Colon (tissue), 2 donors: ENCODE data around the gene TEK.
"Not testable (repeated sequence)": the region's sequence is repeated elsewhere in the genome, so short reads cannot be mapped to it uniquely, and the experiment has no call there.

Source experiments
- FAIRE-seq: peaks from 2 replicates; lab custom pipeline; 2012; peaks lifted over from hg19 to GRCh38; lab: Jason Lieb, UNC
- donor health status: control.
- donor health status: control.

The TEK gene

DNA sequence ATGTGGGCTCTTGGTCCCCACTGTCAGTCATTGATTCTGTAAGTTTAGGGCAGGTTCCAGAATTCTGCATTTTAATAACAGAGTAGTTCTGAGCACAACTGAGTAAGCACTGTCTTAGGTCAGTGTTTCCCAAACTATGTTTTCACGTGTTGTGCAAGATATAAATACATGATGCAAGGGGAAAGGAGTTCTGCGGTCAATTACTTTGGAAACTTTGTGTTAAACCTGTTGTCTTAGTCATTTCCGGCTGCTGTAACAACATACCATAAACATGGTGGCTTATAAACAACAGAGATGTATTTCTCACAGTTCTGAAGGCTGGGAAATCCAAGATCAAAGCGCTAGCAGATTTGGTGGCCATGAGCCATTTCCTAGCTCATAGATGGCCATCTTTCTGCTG is 118.2 kb downstream of the TEK start:
- no peak for FAIRE-seq

DNA sequence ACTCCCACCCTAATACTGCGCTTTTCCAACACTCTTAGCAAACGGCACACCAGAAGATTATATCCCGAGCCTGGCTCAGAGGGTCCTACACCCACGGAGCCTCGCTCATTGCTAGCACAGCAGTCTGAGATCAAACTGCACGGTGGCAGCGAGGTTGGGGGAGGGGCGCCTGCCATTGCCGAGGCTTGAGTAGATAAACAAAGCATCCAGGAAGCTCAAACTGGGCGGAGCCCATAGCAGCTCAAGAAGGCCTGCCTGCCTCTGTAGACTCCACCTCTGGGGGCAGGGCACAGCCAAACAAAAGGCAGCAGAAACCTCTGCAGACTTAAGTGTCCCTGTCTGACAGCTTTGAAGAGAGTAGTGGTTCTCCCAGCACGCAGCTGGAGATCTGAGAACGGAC is 130.6 kb downstream of the TEK start:
- FAIRE-seq, result not testable (repeated sequence)

DNA sequence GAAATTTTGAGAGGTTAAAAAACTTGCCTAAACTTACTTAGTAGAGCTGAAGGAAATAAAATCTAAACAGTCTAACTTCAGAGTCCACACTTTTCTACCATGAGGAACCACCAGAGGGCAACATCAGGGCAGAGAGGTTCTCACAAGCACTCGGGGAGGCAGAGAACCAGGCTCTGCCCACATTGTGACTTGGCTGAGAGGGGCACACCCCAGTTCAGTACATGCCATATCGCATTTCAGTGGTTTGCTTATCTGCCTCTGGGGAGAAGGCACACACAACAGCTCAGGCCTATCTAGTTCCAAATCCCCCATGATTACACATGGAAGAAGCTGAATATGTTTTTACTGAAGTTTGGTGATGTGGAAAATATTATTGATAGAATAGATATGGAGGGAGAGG is 138.7 kb downstream of the TEK start:
- no peak for FAIRE-seq

DNA sequence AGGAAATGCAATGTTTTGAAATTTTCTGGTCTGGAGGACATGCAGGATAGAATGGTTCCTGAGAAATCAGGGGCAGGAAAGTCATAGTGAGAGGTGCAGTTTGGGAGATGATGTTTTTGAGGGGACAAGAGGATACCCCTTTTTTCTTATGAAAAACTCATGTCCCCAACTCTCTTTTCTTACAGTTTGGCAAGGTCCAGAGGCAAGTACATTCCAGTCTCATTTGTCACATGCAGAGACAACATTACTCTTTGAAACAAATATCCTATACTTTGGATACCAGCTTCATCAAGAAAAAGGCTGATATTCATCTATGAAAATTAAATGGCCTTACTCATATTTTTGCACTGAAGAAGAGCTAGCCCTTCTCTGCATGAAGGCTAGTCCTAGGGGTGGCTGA is 139.7 kb downstream of the TEK start:
- FAIRE-seq, result no peak

DNA sequence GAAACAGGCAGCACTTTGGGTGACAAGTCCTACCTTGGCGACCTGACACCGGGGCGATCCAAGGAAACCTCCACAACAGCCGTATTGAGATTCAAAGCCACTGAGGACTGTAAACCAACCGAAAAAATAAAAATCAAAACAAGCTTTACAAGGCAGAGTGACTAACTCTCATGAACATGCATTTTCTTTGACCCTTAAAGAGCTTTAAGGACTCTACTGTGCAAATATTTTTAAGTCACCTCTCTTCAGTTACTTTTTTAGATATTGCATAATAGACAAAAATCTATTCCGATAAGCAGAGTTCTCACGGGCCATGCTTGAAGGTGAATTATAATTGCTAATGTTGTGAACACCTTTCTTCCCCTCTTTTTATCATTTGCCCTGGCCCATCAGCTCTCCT is 149.6 kb downstream of the TEK start:
- FAIRE-seq, result no peak

DNA sequence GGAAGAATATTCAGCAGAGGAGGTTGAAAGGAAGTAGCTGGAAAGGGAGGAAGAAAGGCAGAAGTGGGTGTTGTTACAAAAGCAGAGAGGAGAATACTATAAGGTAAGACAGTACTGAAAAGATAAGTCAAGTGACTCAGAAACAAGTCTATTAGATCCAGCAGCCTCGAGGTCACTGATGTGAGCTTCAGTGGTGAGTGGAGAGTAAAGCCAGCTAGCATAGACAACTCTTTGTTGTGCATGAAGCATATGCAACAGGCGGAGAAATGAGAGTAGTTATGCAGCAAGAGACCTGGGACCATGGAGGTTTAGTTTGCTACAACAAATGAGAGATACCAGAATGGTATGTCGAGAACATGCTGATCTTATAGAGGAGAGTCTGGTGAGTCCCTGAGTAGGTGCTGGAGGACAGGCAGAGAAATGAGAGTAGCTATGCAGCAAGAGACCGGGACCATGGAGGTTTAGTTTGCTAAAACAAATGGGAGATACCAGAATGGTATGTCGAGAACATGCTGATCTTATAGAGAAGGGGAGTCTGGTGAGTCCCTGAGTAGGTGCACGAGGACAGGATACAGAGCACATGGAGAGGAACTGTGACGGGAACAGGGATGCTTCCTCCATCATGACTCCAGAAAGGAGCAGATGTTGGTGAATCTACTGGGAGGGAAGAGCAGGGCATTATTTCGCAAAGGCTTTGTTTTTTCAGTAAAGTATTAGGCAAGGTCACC is 151.9 kb downstream of the TEK start:
- no peak for FAIRE-seq

DNA sequence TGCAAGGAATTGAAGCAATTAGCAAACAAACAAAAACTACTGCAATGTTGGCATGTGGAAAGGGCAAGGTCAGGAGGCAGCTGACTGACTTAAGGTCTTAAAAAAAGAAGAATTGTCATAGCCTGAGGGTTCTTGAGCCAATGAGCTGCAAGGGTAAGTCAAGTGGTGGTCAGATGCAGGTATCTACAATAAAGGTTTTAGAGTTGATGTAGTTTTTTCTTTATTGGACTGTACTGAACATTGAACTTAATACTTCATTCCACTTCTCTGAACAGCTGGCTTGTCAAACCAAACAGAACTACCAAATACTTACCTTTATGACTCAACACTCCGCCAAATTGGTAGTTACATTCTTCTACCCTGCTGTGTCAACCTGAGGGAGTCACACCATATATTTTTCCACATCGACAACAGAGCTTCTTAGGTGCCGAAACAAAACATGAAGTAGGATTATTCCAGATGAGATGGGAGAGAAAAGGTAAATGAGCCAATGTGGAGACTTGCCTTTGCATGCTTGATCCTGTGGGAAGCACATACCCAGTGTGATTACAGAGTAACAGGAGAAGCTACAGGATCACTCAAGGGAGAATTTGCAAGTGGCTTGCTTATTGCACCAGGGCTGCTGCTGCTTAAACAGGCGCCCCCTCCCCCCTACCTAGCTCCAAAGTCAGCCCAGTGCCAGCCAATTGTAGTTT is 152.6 kb downstream of the TEK start:
- no peak for FAIRE-seq

DNA sequence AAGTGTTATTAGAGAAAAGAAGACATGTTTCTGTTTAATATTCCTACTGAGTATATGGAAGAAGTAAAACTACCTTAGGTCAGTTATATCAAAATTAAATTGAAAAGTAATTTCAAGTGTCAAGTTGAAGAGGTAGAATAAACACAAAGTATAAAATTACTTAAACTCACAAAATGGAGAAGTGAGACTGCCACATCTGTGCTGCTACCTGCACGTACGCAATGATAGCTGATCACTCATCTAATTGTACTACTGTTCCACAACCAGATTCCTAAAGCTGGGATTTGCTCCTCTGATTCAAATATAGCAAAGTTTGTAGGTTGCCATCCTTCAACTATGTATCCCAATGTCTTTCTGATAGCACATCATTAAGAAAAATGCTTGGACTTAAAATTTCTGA is 163.1 kb downstream of the TEK start:
- FAIRE-seq, result no peak

DNA sequence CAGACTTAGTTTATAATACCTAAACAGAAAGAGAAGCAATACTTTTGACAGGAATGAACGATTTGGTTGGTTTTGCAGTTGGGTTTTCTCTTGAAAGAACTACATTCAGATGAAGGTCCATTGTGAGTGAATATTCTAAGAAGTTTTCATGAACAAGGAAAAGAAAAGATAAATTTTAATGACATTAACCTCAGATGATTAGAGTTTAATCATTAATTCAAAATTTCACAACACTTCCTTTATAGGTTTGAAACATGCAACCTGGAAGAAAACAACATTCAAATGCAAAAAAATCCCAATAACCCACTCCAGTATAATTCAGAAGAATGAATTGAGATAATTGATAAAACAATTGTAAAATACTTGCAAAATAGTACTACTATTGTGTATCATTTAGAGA is 164.2 kb downstream of the TEK start:
- no peak for FAIRE-seq

DNA sequence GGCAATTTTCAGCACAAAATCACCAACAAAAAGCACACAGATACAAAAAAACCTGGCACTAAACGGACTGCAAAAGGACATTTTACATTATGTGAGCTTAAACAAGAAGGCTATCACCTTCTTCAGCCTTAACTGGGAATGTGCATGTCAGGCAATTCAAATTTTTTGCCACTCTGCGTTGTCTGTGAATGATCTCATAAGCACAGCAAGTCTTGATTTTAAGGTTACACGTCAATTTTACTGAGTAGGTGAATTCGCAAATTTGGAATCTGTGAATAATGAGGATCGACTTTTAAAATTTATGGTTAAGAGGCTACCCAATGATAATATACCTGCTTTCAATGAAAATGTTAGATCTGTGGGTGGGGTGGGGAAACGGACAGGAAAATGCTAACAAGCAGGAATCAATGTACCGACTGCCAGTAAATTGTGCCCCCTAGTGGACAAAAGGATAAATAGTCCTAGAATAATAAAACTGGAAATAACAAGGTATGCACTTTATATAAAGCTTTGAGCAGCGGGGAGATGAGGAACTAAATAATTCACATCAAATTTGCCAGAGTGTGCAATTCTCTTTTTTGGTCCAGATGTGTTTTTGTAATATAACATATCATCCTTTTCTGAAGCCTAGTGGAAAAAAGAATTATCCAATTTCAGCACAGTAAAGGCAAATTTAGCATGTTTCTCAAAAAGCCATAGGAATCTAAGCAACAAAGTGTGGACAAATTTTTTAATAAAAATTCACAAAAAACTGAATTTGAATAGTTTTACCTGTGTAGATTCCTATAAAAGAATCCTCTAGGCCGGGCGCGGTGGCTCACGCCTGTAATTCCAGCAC is 167.4 kb downstream of the TEK start:
- no peak for FAIRE-seq

DNA sequence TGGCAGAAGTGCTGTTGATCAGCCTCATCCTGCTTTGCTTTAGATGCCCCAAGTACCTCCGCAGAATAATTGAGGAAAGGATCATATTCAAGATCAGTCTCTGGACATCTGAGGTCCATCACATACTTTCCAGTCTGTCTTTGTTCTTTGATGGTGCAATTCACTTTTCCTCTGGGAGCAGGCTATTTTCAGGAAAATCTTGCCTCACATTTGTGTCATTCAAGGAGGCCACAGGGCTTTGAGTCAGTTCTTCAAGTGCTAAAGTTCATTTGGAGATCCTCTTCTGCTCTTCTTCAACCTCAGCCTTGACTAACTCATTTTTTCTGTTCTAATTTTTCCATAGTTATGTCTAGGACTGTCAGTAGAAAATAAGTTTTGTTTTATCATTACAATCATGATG is 169.3 kb downstream of the TEK start:
- no peak for FAIRE-seq

DNA sequence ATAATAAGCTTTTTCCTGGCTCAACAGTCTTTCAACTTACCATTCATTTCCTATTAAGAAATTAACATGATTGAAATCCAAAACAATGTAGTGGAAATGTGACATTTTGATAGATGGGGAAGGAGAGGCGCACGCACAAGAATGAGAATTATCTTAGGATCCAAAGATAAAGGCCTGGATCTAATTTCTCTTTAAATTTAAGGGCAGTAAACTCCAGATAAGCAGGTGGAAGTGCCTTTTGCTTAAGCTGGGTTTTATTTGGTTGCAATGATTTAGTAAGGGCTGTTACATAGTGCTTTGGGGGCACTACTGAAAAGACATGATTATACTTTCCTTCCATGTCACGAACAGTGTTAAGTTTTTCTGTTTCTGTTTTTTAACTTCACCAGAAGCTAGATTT is 170.6 kb downstream of the TEK start:
- FAIRE-seq, result no peak
